Measurements from ENCODE around the gene GRID1. TPM values are rescaled to one million over a fixed set of nuclear protein-coding genes. Genes with fewer than 3 reads are reported as not detected.
"Not testable (repeated sequence)": the region's sequence is repeated elsewhere in the genome, so short reads cannot be mapped to it uniquely, and the experiment has no call there.

GRID1 gene
- total RNA-seq, 1 donor from 2014 or later: 2.7 TPM

GRCh38 chr10:86076497-86076896 lies 290.1 kb downstream of the GRID1 start:
- DNase-seq: not testable (repeated sequence)

GRCh38 chr10:86075512-86075911 lies 291.1 kb downstream of the GRID1 start:
- no peak for DNase-seq

GRCh38 chr10:86074294-86074693 lies 292.3 kb downstream of the GRID1 start:
- no peak for DNase-seq

DNA sequence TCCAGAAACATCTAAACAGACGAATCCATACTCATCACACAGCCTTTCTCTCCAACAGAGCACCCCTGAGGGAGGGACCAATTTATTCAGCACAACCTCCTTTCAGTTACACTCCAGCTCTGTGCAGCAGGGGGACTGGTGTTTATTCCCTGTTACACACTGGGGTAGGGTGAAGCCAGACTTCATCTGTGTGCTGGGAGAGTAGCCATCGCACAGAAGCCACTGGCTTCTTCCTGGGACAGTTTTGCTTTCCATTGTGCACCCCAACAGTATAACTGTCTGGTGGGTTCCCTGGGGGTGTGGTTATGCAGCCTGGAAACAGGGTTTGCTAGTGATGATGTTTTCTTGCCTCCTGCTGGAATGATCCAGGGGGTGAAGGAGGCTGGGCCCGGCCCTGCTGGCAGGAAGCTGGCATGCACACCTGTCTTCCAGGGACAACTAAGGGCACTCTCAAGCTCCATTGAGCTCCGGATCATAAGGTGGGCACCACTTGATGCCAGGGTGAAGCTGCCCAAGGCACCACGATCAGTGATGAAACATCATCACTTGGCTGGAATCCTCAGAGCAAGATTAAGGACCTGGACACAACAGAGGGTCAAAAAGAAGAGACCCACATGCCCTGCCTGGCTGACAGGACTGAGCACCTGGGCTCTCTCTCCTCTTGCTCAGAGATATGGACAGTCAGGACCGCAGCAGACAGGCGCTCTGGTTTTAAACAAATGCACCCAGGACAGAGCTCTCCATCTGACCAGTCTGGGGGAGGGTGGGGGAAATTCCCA lies 293.2 kb downstream of the GRID1 start:
- DNase-seq: no peak

GRCh38 chr10:86072413-86072812 lies 294.2 kb downstream of the GRID1 start:
- DNase-seq: no peak

DNA sequence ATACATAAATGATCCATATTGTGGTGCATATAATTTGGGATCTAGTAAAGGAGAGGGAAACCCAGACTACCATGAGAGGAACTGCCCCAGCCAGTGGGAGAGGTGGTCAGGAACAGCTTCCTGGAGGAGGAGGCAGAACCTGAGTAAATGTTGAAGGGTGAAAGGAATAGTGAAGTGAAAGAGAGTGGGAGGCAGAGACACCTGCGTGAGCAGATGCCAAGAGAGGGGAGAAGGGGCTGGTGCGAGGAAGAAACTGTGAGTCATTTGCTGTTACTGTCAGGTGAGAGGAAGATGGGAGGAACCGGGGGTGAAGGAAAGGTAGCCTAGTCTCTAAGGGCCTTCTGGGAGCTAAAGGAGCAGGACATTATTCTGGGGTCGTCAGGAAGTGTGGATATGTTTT lies 294.8 kb downstream of the GRID1 start:
- no peak for DNase-seq

GRCh38 chr10:86071145-86071544 lies 295.4 kb downstream of the GRID1 start:
- DNase-seq: no peak

- no peak for DNase-seq
Observed at GRCh38 chr10:86070278-86070677, 296.3 kb downstream of the GRID1 start.

DNA sequence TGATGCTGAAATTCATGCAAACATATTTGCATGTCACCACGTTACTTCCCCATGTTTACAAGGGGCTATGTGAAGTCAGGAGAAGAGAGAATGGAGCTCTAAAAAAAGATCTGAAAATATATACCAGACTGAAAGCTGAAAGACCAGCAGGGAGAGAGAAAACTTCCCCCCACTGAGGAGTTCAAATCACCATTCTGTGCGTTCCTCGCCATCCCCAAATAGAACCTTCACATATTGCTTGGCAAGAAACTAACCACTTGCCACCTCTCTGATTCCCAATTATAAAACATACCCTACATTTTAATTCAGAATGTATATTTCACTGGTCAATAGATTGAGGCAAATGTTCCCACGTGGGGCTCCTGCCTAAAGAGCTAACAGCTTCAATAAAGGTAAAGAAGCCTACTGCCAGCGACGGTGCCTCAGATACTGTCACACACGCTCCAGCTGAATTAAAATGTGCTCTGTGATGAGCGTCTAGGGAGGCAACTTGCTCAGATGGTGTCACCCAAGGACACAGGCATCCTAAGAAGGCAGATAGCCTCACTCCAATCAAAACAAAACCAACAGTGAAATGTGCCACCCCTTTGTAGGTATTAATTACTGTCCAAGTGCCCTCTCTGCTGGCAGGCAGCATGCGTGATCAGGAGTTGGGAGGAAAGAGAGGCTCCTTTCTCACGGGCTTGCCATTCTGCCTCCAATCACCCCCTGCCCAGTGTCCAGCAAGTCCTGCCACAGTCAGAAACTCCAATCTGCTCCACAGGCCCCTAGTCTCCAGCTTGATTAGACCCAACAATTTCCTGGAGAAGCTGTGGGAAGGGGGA lies 298.2 kb downstream of the GRID1 start:
- DNase-seq: no peak

- DNase-seq: no peak
Observed at GRCh38 chr10:86067436-86068050, 299.1 kb downstream of the GRID1 start.

GRCh38 chr10:86066696-86067095 lies 299.9 kb downstream of the GRID1 start:
- DNase-seq: no peak

- no peak for DNase-seq
Observed at GRCh38 chr10:86065711-86066251, 300.8 kb downstream of the GRID1 start.

- no peak for DNase-seq
Observed at GRCh38 chr10:86064931-86065662, 301.5 kb downstream of the GRID1 start.

- no peak for DNase-seq
Observed at GRCh38 chr10:86064219-86064618, 302.4 kb downstream of the GRID1 start.

- DNase-seq: no peak
Observed at GRCh38 chr10:86063341-86063740, 303.3 kb downstream of the GRID1 start.

GRCh38 chr10:86062647-86063145 lies 303.9 kb downstream of the GRID1 start:
- no peak for DNase-seq

DNA sequence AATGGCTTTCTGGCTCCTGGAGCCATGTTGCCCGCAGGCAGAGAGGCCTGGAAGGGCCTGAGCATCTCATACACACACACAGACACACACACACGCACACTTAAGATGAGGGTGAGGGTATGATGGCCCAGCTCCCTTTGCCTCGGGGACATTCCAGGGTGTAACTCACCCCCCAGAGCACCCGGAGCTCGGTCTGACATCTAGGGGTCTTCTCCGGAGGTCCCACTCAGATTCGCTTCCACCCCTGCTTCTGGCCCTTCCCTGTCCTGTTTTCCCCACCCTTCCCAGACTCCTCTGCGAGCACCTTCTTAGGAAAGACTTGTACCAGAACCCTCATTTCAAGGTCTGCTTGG lies 304.4 kb downstream of the GRID1 start:
- no peak for DNase-seq

- no peak for DNase-seq
Observed at GRCh38 chr10:86061278-86062197, 305.1 kb downstream of the GRID1 start.

GRCh38 chr10:86060386-86061277 lies 306.0 kb downstream of the GRID1 start:
- no peak for DNase-seq

DNA sequence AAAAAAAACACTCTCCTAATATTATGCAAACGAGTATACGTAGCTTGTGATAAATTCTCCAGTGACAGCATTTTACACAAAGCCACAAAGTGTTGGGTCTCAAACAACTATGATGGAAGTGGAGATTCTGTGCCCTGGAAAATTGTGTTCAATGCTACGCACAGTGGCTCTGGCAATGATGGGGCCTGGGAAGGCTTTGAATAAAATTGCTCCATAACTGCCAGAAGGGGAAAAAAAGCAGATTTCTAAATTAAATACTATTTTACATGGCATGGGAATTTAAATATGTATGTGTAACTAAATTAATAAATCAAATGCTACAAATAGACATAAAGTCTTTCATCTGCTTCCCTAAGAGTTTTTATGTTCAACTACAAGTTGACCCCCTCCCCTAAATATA lies 306.7 kb downstream of the GRID1 start:
- no peak for DNase-seq
